B cell (primary cell): ENCODE results near the gene EGFL8. TPM values are rescaled to one million over a fixed set of nuclear protein-coding genes. Genes with fewer than 3 reads are reported as not detected.
"Not testable (repeated sequence)": the region's sequence is repeated elsewhere in the genome, so short reads cannot be mapped to it uniquely, and the experiment has no call there.

Experiments used
- ATAC-seq: fragments of 200-7000 bp; cut with Tn5 transposase; one replicate; pipeline ENCODE4 v1.10.0; 2021; ENCODE audit warnings: low read depth, mild to moderate bottlenecking, moderate number of reproducible peaks, moderate library complexity
- CTCF ChIA-PET: fragments of 350-600 bp; sonication (Branson Sonifier 250); formaldehyde crosslinking; loops from one replicate; lab custom pipeline; 2021; ENCODE audit warnings: antibody characterized with exemption, inconsistent platforms; lab: Charles Lee
- POLR2A ChIA-PET: fragments of 350-600 bp; sonication (Branson Sonifier 250); formaldehyde crosslinking; loops from one replicate; lab custom pipeline; 2021; ENCODE audit warnings: antibody characterized with exemption; lab: Charles Lee
- DNase-seq: peaks from one replicate; pipeline ENCODE4 v3.0.0; 2013
- H2AFZ ChIP-seq: 2 replicates; pipeline ENCODE4 v1.6.1; 2012; ENCODE audit warnings: mild to moderate bottlenecking, low read depth, low read length; ENCODE audit not compliant: insufficient read depth, poor library complexity, severe bottlenecking
- H3K27ac ChIP-seq, 2 donors: 1 replicate in 1 of 2; 2 replicates in 1 of 2; pipeline ENCODE4 v1.5.1; 2012 to 2013; ENCODE audit warnings: low read length in 2 of 2, mild to moderate bottlenecking in 2 of 2, moderate library complexity in 1 of 2
- H3K27me3 ChIP-seq, 4 experiments: fragments of 200-600 bp in 1 of 4; sonication (generic) in 1 of 4; replicated peaks in 1 of 4; 1 replicate in 2 of 4; 2 replicates in 2 of 4; pipeline versions ENCODE4 v1.6.1 to v1.7.0; 2013 to 2016; ENCODE audit warnings: low read length in 3 of 4, mild to moderate bottlenecking in 2 of 4, mixed read lengths in 1 of 4, moderate library complexity in 1 of 4; ENCODE audit not compliant: insufficient read depth in 4 of 4, control insufficient read depth in 3 of 4; ENCODE audit errors: control extremely low read depth in 1 of 4
- H3K36me3 ChIP-seq, 2 experiments: replicated peaks in 1 of 2; 1 replicate in 1 of 2; 2 replicates in 1 of 2; pipeline versions ENCODE4 v1.6.1 to v1.7.1; 2013; ENCODE audit warnings: low read length in 1 of 2; ENCODE audit not compliant: insufficient read depth in 2 of 2, control insufficient read depth in 1 of 2; ENCODE audit errors: control extremely low read depth in 1 of 2, extremely low read depth in 1 of 2
- H3K4me1 ChIP-seq, 2 donors: fragments of 200-600 bp in 1 of 2; sonication (generic) in 1 of 2; 1 replicate in 1 of 2; 2 replicates in 1 of 2; pipeline versions ENCODE4 v1.5.1 to v1.6.1; 2013 to 2017; ENCODE audit warnings: low read length in 2 of 2; ENCODE audit not compliant: control insufficient read depth in 2 of 2, insufficient read depth in 2 of 2
- H3K4me2 ChIP-seq: replicated peaks from 2 replicates; pipeline ENCODE3; 2012; ENCODE audit warnings: mild to moderate bottlenecking, low read depth, low read length; ENCODE audit not compliant: poor library complexity, severe bottlenecking
- H3K4me3 ChIP-seq, 5 experiments: fragments of 200-600 bp in 1 of 5; sonication (generic) in 1 of 5; 1 replicate in 3 of 5; 2 replicates in 2 of 5; pipeline versions ENCODE4 v1.5.1 to v1.7.0; 2011 to 2016; ENCODE audit warnings: low read length in 4 of 5, mild to moderate bottlenecking in 4 of 5, low read depth in 2 of 5, control low read depth in 1 of 5, moderate library complexity in 1 of 5; ENCODE audit not compliant: insufficient read depth in 1 of 5; ENCODE audit errors: control extremely low read depth in 1 of 5, extremely low read depth in 1 of 5
- H3K79me2 ChIP-seq: fragments of 200-600 bp; sonication (generic); one replicate; pipeline ENCODE4 v1.6.0; 2016; ENCODE audit warnings: low read length; ENCODE audit not compliant: control insufficient read depth, insufficient read depth
- H3K9ac ChIP-seq: fragments of 200-600 bp; sonication (generic); 2 replicates; pipeline ENCODE4 v1.6.1; 2017; ENCODE audit warnings: mild to moderate bottlenecking, low read length, moderate library complexity
- H3K9me3 ChIP-seq, 3 donors: one replicate each; pipeline versions ENCODE4 v1.6.1 to v1.7.1; 2013; ENCODE audit warnings: low read length in 2 of 3; ENCODE audit not compliant: control insufficient read depth in 2 of 3, insufficient read depth in 1 of 3; ENCODE audit errors: control extremely low read depth in 1 of 3
- H4K20me1 ChIP-seq: 2 replicates; pipeline ENCODE4 v1.6.0; 2012; ENCODE audit warnings: mild to moderate bottlenecking, low read length; ENCODE audit not compliant: insufficient read depth, control insufficient read depth, poor library complexity, severe bottlenecking
- H3K27ac Mint-ChIP-seq: one replicate; pipeline ENCODE4 v1.8.0; 2021; ENCODE audit warnings: mixed read lengths
- H3K27me3 Mint-ChIP-seq: one replicate; pipeline ENCODE4 v1.8.0; 2021; ENCODE audit warnings: mixed read lengths
- H3K4me1 Mint-ChIP-seq: one replicate; pipeline ENCODE4 v1.8.0; 2021; ENCODE audit warnings: mixed read lengths
- H3K4me3 Mint-ChIP-seq: one replicate; pipeline ENCODE4 v1.8.0; 2021; ENCODE audit warnings: mixed read lengths
- H3K9me3 Mint-ChIP-seq: one replicate; pipeline ENCODE4 v1.8.0; 2022; ENCODE audit warnings: mixed read lengths; ENCODE audit not compliant: insufficient read depth
- CTCF ChIP-seq: fragments of 200-600 bp; IDR thresholded peaks from one replicate; pipeline ENCODE4 v1.8.0; 2022; ENCODE audit warnings: antibody characterized with exemption, mild to moderate bottlenecking
- EZH2 ChIP-seq: IDR thresholded peaks from 2 replicates; pipeline ENCODE4 v1.6.1; 2012; ENCODE audit warnings: borderline replicate concordance, low read depth, mild to moderate bottlenecking, moderate library complexity, low read length; ENCODE audit not compliant: insufficient read depth, poor library complexity, severe bottlenecking
- WGBS: methylation state at CpG from one replicate; pipeline ENCODE4 v1.1.5; 2013; ENCODE audit warnings: missing lambda C conversion rate; ENCODE audit not compliant: insufficient coverage; 5-methylcytosine and 5-hydroxymethylcytosine counted together
- intact Hi-C: fragments of 100-400 bp; cut with micrococcal nuclease; formaldehyde crosslinking; loops from one replicate; pipeline ENCODE4 v1.10.0; 2022
- polyA plus RNA-seq: library from polyadenylated mRNA; depleted of rRNA; stranded (reverse); fragments of >200 nt; gene quantifications from 2 replicates; pipeline ENCODE4 v1.2.3, GENCODE V29; 2012
- total RNA-seq, 2 donors: library from RNA; stranded (reverse); fragments of 120-200 nt in 1 of 2; gene quantifications; 1 replicate in 1 of 2; 2 replicates in 1 of 2; pipeline versions ENCODE4 v1.2.3 to v1.2.4, GENCODE V29; 2013 to 2022

The EGFL8 gene
- total and polyA plus RNA-seq, 2 donors (not counting 1 experiment from before 2014, with no cell fraction given): 0.91 to 3.9 TPM

GRCh38 chr6:32210191-32210601, 45.8 kb downstream of the EGFL8 start:
- intact Hi-C loops: no loop called here
- H3K27me3 ChIP-seq: no peaks in the 10 kb centered on the region

GRCh38 chr6:32211432-32211831, 47.0 kb downstream of the EGFL8 start:
- H3K36me3 ChIP-seq, intact Hi-C loops, DNase-seq, H3K27ac Mint-ChIP-seq, POLR2A ChIA-PET, H3K27me3 Mint-ChIP-seq, H3K4me3 ChIP-seq, H2AFZ ChIP-seq, H3K9ac ChIP-seq, H3K27ac ChIP-seq, H3K9me3 Mint-ChIP-seq, H3K27me3 ChIP-seq, H3K4me2 ChIP-seq, H3K9me3 ChIP-seq, H3K79me2 ChIP-seq, H4K20me1 ChIP-seq, ATAC-seq, H3K4me1 ChIP-seq, H3K4me3 Mint-ChIP-seq: not testable (repeated sequence)
- WGBS: no CpG with 5 or more reads among the region's 4 CpGs
- CTCF ChIA-PET: interaction anchor here (1.0 kb wide), 1 partner anchor 14 kb away, joined by 3 read pairs; no protein-coding TSS in a partner anchor
- H3K4me1 Mint-ChIP-seq: peaks cover 16% of the 10 kb centered on the region

More at GRCh38 chr6:32210191-32210601, 45.8 kb downstream of the EGFL8 start:
- Histone ChIP-seq H3K79me2 (no peaks in the 10 kb centered on the region), H3K36me3 (no peaks in the 10 kb centered on the region), H2AFZ (no peak overlapping the region), H3K9ac (no peak overlapping the region), H3K4me2 (no peak overlapping the region), H3K27ac (no peak overlapping the region), H3K4me1 (peaks cover 0 to 6% of the 10 kb centered on the region in 2 donors), H4K20me1 (no peaks in the 10 kb centered on the region), H3K9me3 (no peaks in the 10 kb centered on the region), H3K4me3 (no peak overlapping the region)
- TF ChIP-seq EZH2 (no peak), CTCF (no peak)
- WGBS: 91% methylated on average over 5 of the region's 5 CpGs
- Mint-ChIP-seq H3K9me3 (no peaks in the 10 kb centered on the region), H3K27ac (no peak overlapping the region), H3K4me1 (peaks cover 13% of the 10 kb centered on the region), H3K27me3 (no peaks in the 10 kb centered on the region), H3K4me3 (no peak overlapping the region)
- DNase-seq (no peak), ATAC-seq (no peak)
- POLR2A ChIA-PET: no interaction called here
- CTCF ChIA-PET: no interaction called here
